ENCODE results near the gene SNRPD1. TPM values are rescaled to one million over a fixed set of nuclear protein-coding genes. Genes with fewer than 3 reads are reported as not detected.
A peak's percentile ranks its signal among the peaks of the same experiment; 100 is the strongest.
"Not testable (repeated sequence)": the region's sequence is repeated elsewhere in the genome, so short reads cannot be mapped to it uniquely, and the experiment has no call there.

SNRPD1 gene
- total RNA-seq, 6 experiments from 2014 or later = 3.5 to 16.3 (median 9.4) TPM

GRCh38 chr18:21669736-21670285 lies 57.7 kb downstream of the SNRPD1 start:
- peaks cover 0 to 11% (median 0%) of the 10 kb centered on the region in 4 donors for H3K4me1 ChIP-seq
- no peaks in the 10 kb centered on the region for H3K27me3 ChIP-seq
- no peak for DNase-seq
- H3K36me3 ChIP-seq = no peaks in the 10 kb centered on the region
- H3K27ac ChIP-seq = no peak overlapping the region
- intact Hi-C loops (cut with DNase I) = no loop called here
- no peak for ATAC-seq
- 69% methylated on average over 2 of the region's 9 CpGs for WGBS (ENCODE audit: insufficient coverage, low coverage, low lambda C conversion rate, missing lambda C conversion rate)
- H3K9me3 ChIP-seq = no peaks in the 10 kb centered on the region
- no peak overlapping the region for H3K4me3 ChIP-seq
- TF ChIP-seq POLR2A (IDR thresholded peaks at IDR 0.05) = no peak
- TF ChIP-seq CTCF (IDR thresholded peaks at IDR 0.05) = no peak

- ATAC-seq = peak in 2 of 4 donors; percentile 50 to 86
- Histone ChIP-seq H3K27me3 (no peaks in the 10 kb centered on the region), H3K27ac (no peak overlapping the region), H3K4me1 (peaks cover 0 to 11% (median 0%) of the 10 kb centered on the region in 4 donors), H3K4me3 (no peak overlapping the region), H3K9me3 (no peaks in the 10 kb centered on the region), H3K36me3 (no peaks in the 10 kb centered on the region)
- TF ChIP-seq CTCF (IDR thresholded peaks at IDR 0.05) (no peak), POLR2A (IDR thresholded peaks at IDR 0.05) (no peak)
- peak in 1 of 3 donors; percentile 31 for DNase-seq
- intact Hi-C loops (cut with DNase I) = no loop called here
- 63% methylated on average over 3 of the region's 3 CpGs for WGBS (ENCODE audit: insufficient coverage, low coverage, low lambda C conversion rate, missing lambda C conversion rate)
These were observed 60.6 kb downstream of the SNRPD1 start for GRCh38 chr18:21672521-21673267.

GRCh38 chr18:21675354-21675753 lies 63.2 kb downstream of the SNRPD1 start:
- H3K36me3 ChIP-seq; H3K27me3 ChIP-seq; ATAC-seq; H3K4me1 ChIP-seq; H3K9me3 ChIP-seq; intact Hi-C loops (cut with DNase I); DNase-seq; H3K4me3 ChIP-seq; H3K27ac ChIP-seq: not testable (repeated sequence)
- WGBS (ENCODE audit: insufficient coverage, low coverage, low lambda C conversion rate, missing lambda C conversion rate) = 84% methylated on average over 3 of the region's 8 CpGs

GRCh38 chr18:21678859-21679258 lies 66.7 kb downstream of the SNRPD1 start:
- Histone ChIP-seq H3K36me3 (no peaks in the 10 kb centered on the region), H3K9me3 (no peaks in the 10 kb centered on the region), H3K27ac (no peak overlapping the region), H3K4me1 (peaks cover 0 to 6% (median 0%) of the 10 kb centered on the region in 4 donors), H3K4me3 (no peak overlapping the region), H3K27me3 (no peaks in the 10 kb centered on the region)
- TF ChIP-seq POLR2A (IDR thresholded peaks at IDR 0.05) (no peak), CTCF (IDR thresholded peaks at IDR 0.05) (no peak)
- ATAC-seq = no peak
- intact Hi-C loops (cut with DNase I) = no loop called here
- no peak for DNase-seq
- WGBS (ENCODE audit: insufficient coverage, low coverage, low lambda C conversion rate, missing lambda C conversion rate) = 50% methylated on average over 1 of the region's 1 CpG

GRCh38 chr18:21680161-21680560 lies 68.0 kb downstream of the SNRPD1 start:
- ATAC-seq = no peak
- WGBS (ENCODE audit: insufficient coverage, low coverage, low lambda C conversion rate, missing lambda C conversion rate) = 88% methylated on average over 6 of the region's 6 CpGs

More at GRCh38 chr18:21680161-21680560, 68.0 kb downstream of the SNRPD1 start:
- Histone ChIP-seq H3K36me3 (no peaks in the 10 kb centered on the region), H3K9me3 (no peaks in the 10 kb centered on the region), H3K4me3 (no peak overlapping the region), H3K4me1 (peaks cover 0 to 6% (median 0%) of the 10 kb centered on the region in 4 donors), H3K27me3 (no peaks in the 10 kb centered on the region), H3K27ac (no peak overlapping the region)
- intact Hi-C loops (cut with DNase I) = no loop called here
- no peak for DNase-seq
- TF ChIP-seq POLR2A (IDR thresholded peaks at IDR 0.05) (no peak), CTCF (IDR thresholded peaks at IDR 0.05) (no peak)

Data from right lobe of liver (tissue), 6 donors.